ENCODE data around the gene DNAH9.

DNA sequence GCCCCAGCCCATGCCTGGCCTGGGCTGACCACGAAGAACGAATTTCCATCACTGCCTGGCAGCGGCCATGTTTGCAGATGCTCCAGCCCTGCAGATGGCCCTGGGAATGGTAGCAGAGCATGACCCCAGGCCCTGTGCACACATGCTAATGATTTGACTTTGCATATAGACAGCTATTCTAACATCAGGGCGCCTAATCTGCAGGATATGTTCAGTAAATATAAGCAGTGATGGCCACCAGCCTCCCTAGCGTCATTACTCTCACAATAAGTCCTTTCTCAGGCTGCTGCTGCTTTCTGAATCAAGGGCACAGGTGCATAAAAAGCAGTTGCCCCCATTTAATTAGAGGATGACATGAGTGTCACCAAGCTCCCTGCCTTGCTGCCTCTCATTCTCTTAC, 24.2 kb downstream of the DNAH9 start:
- TF ChIP-seq GABPA (IDR thresholded peaks at IDR 0.05 in 1 of 2, conservative IDR thresholded peaks at IDR 0.05 in 1 of 2) (no peak), JUND (IDR thresholded peaks at IDR 0.05) (no peak), RAD21 (IDR thresholded peaks at IDR 0.05) (no peak), YY1 (IDR thresholded peaks at IDR 0.05) (no peak), SP1 (IDR thresholded peaks at IDR 0.05) (no peak), TAF1 (conservative IDR thresholded peaks at IDR 0.05) (no peak)
- TF ChIP-seq, protein P1, sequence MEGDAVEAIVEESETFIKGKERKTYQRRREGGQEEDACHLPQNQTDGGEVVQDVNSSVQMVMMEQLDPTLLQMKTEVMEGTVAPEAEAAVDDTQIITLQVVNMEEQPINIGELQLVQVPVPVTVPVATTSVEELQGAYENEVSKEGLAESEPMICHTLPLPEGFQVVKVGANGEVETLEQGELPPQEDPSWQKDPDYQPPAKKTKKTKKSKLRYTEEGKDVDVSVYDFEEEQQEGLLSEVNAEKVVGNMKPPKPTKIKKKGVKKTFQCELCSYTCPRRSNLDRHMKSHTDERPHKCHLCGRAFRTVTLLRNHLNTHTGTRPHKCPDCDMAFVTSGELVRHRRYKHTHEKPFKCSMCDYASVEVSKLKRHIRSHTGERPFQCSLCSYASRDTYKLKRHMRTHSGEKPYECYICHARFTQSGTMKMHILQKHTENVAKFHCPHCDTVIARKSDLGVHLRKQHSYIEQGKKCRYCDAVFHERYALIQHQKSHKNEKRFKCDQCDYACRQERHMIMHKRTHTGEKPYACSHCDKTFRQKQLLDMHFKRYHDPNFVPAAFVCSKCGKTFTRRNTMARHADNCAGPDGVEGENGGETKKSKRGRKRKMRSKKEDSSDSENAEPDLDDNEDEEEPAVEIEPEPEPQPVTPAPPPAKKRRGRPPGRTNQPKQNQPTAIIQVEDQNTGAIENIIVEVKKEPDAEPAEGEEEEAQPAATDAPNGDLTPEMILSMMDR (IDR thresholded peaks at IDR 0.05; ENCODE audit: low read depth, low read length, missing input control) = no peak
- TF ChIP-seq, protein P2, sequence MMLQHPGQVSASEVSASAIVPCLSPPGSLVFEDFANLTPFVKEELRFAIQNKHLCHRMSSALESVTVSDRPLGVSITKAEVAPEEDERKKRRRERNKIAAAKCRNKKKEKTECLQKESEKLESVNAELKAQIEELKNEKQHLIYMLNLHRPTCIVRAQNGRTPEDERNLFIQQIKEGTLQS (IDR thresholded peaks at IDR 0.05) = no peak
- TF ChIP-seq, protein P3, sequence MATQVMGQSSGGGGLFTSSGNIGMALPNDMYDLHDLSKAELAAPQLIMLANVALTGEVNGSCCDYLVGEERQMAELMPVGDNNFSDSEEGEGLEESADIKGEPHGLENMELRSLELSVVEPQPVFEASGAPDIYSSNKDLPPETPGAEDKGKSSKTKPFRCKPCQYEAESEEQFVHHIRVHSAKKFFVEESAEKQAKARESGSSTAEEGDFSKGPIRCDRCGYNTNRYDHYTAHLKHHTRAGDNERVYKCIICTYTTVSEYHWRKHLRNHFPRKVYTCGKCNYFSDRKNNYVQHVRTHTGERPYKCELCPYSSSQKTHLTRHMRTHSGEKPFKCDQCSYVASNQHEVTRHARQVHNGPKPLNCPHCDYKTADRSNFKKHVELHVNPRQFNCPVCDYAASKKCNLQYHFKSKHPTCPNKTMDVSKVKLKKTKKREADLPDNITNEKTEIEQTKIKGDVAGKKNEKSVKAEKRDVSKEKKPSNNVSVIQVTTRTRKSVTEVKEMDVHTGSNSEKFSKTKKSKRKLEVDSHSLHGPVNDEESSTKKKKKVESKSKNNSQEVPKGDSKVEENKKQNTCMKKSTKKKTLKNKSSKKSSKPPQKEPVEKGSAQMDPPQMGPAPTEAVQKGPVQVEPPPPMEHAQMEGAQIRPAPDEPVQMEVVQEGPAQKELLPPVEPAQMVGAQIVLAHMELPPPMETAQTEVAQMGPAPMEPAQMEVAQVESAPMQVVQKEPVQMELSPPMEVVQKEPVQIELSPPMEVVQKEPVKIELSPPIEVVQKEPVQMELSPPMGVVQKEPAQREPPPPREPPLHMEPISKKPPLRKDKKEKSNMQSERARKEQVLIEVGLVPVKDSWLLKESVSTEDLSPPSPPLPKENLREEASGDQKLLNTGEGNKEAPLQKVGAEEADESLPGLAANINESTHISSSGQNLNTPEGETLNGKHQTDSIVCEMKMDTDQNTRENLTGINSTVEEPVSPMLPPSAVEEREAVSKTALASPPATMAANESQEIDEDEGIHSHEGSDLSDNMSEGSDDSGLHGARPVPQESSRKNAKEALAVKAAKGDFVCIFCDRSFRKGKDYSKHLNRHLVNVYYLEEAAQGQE (IDR thresholded peaks at IDR 0.05) = no peak
- TF ChIP-seq, protein P4, sequence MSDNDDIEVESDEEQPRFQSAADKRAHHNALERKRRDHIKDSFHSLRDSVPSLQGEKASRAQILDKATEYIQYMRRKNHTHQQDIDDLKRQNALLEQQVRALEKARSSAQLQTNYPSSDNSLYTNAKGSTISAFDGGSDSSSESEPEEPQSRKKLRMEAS (IDR thresholded peaks at IDR 0.05) = no peak
- TF ChIP-seq, protein P5, sequence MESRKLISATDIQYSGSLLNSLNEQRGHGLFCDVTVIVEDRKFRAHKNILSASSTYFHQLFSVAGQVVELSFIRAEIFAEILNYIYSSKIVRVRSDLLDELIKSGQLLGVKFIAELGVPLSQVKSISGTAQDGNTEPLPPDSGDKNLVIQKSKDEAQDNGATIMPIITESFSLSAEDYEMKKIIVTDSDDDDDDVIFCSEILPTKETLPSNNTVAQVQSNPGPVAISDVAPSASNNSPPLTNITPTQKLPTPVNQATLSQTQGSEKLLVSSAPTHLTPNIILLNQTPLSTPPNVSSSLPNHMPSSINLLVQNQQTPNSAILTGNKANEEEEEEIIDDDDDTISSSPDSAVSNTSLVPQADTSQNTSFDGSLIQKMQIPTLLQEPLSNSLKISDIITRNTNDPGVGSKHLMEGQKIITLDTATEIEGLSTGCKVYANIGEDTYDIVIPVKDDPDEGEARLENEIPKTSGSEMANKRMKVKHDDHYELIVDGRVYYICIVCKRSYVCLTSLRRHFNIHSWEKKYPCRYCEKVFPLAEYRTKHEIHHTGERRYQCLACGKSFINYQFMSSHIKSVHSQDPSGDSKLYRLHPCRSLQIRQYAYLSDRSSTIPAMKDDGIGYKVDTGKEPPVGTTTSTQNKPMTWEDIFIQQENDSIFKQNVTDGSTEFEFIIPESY (IDR thresholded peaks at IDR 0.05) = no peak

All from liver (tissue), 3 donors.